Measurements from ENCODE around the gene NIPAL3. TPM values are rescaled to one million over a fixed set of nuclear protein-coding genes. Genes with fewer than 3 reads are reported as not detected.

The NIPAL3 gene
- total RNA-seq, 4 donors from 2014 or later: 34.8 to 55.8 (median 46.8) TPM

DNA sequence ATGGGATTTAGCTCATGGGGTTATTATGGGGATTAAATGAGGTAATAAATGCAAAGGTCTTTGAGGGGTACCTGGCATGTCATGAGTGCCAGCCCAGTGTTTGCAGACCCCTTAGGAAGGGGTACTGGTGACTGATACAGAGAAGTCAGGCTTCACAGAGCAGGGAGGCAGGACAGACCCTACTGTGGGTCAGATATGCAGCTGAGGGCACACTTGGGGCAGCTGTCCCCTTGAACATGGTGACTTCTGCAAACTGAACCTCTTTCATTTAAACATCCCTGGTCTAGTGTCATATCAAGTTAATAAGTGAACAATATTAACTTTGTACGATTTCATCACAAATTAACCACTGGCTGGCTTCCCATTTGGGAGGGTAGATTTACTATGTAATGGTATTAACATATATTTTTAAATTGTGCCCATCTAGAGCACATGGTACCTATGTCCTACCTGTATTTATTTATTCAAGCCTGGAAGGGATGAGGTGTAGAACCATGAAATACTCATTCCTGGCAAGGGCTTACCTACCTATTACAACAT is 27.9 kb upstream of the NIPAL3 start:
- TF ChIP-seq CTCF (IDR thresholded peaks at IDR 0.05): no peak
- intact Hi-C loops (cut with DNase I; ENCODE audit: low total_unique reads): no loop called here
- H3K36me3 ChIP-seq: no peaks in the 10 kb centered on the region
- in situ Hi-C loops (cut with MboI; ENCODE audit: low pct_ligation_motif_present in 1 of 4, low pct_unique_long_range_greater_than_20kb in 1 of 4, low sequenced_read_pairs in 3 of 4): loop anchor here in 2 of 4 donors (5.0 to 25.0 kb wide), 2 partner anchors 185 to 325 kb away; no protein-coding TSS in a partner anchor
- DNase-seq: no peak
- H3K4me1 ChIP-seq: peaks cover 7 to 37% (median 10%) of the 10 kb centered on the region in 4 donors
- no peak overlapping the region for H3K4me3 ChIP-seq
- H3K27ac ChIP-seq: no peak overlapping the region
- H3K9me3 ChIP-seq: no peaks in the 10 kb centered on the region
- H3K27me3 ChIP-seq: no peaks in the 10 kb centered on the region
- 33 to 47% methylated on average over 1 of the region's 1 CpG for WGBS, 2 donors (ENCODE audit: low coverage in 1 of 2)

- Histone ChIP-seq H3K9me3 (no peaks in the 10 kb centered on the region), H3K27me3 (no peaks in the 10 kb centered on the region), H3K4me1 (peaks cover 7 to 41% (median 10%) of the 10 kb centered on the region in 4 donors), H3K27ac (no peak overlapping the region), H3K36me3 (no peaks in the 10 kb centered on the region), H3K4me3 (no peak overlapping the region)
- TF ChIP-seq POLR2AphosphoS5 (IDR thresholded peaks at IDR 0.05) (no peak), CTCF (IDR thresholded peaks at IDR 0.05) (no peak), EP300 (IDR thresholded peaks at IDR 0.05; ENCODE audit: low read depth) (no peak), POLR2A (IDR thresholded peaks at IDR 0.05) (no peak)
- WGBS, 2 donors (ENCODE audit: low coverage in 1 of 2): 92 to 93% methylated on average over 8 of the region's 8 CpGs
- intact Hi-C loops (cut with DNase I; ENCODE audit: low total_unique reads) (no loop called here), in situ Hi-C loops (cut with MboI; ENCODE audit: low pct_ligation_motif_present in 1 of 4, low pct_unique_long_range_greater_than_20kb in 1 of 4, low sequenced_read_pairs in 3 of 4) (loop anchor here in 2 of 4 donors (5.0 to 25.0 kb wide), 2 partner anchors 186 to 326 kb away; no protein-coding TSS in a partner anchor)
- DNase-seq: no peak
Measured at GRCh38 chr1:24388331-24388885, 27.2 kb upstream of the NIPAL3 start.

DNA sequence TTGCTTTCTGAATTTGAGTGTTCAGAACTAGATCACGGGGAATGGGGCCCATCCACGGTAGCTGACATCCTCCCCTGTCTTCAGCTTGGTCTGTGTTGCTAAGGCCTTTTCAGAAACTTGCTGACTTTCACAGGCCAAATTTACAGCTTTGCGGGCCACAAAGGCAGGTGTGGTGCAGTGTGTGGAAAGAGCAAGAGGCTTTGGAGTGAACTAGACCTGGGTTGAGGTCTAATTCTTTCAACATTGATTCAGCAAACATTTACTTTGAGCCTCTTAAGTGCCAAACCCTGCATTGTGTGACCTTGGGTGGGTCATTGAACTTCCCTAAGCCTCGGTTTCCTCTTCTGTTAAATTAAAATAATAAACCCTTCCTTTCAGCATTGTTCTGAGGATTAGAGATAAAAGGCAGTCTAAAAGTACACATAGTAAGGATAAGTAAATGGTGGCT is 26.3 kb upstream of the NIPAL3 start:
- in situ Hi-C loops (cut with MboI; ENCODE audit: low pct_ligation_motif_present in 1 of 4, low pct_unique_long_range_greater_than_20kb in 1 of 4, low sequenced_read_pairs in 3 of 4) (loop anchor here in 2 of 4 donors (5.0 to 25.0 kb wide), 2 partner anchors 187 to 327 kb away; no protein-coding TSS in a partner anchor), intact Hi-C loops (cut with DNase I; ENCODE audit: low total_unique reads) (no loop called here)
- Histone ChIP-seq H3K4me3 (no peak overlapping the region), H3K27ac (peak overlapping the region in 1 of 4 donors; percentile 23), H3K9me3 (no peaks in the 10 kb centered on the region), H3K36me3 (no peaks in the 10 kb centered on the region), H3K4me1 (peaks cover 7 to 49% (median 10%) of the 10 kb centered on the region in 4 donors), H3K27me3 (no peaks in the 10 kb centered on the region)
- DNase-seq: peak; percentile 29
- TF ChIP-seq POLR2A (IDR thresholded peaks at IDR 0.05): no peak
- no peak for TF ChIP-seq EP300 (IDR thresholded peaks at IDR 0.05; ENCODE audit: low read depth)
- TF ChIP-seq POLR2AphosphoS5 (IDR thresholded peaks at IDR 0.05): no peak
- no peak for TF ChIP-seq CTCF (IDR thresholded peaks at IDR 0.05)
- 48 to 60% methylated on average over 3 to 4 of the region's 4 CpGs for WGBS, 2 donors (ENCODE audit: low coverage in 1 of 2)

DNA sequence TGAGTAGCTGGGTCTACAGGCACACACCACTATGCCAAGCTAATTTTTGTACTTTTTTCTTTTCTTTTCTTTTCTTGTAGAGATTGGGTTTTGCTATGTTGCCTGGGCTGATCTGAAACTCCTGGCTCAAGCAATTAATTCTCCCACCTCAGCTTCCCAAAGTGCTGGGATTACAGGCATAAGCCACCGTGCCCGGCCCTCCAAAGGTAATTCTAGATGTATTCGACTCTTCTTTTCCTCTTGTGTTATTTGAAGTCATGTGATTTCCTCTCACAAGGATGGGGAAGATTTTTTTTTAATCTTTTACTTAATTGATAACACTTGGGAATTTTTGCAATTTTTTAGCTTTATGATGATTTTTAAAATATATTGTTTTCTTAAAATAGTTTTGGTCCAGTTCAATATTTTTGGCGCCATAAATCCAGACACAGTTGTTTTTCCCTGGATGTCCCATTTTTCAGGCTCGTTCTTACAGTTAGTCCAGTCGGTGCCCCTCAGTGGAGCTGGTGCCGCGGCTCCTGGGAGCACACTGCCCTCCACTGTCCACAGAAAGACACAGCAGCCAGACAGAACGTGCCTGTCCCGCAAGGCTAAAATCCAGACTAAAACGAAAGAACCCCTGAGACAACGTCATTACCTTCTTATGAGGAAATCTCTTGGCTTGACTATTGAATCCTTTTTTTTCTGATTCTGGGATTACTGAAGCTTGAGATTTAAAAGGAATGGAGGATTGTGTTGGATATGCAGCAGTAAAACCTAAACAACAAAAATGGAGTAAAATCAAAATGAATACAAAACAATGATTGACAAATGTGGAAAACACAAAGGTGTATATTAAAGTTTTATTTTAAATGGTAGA is 24.4 kb upstream of the NIPAL3 start:
- TF ChIP-seq POLR2A (IDR thresholded peaks at IDR 0.05): no peak
- TF ChIP-seq CTCF (IDR thresholded peaks at IDR 0.05): peak; percentile 89 to 98 (median 90)
- no peak for TF ChIP-seq EP300 (IDR thresholded peaks at IDR 0.05; ENCODE audit: low read depth)
- peak in 2 of 3 donors; percentile 12 to 19 for TF ChIP-seq POLR2AphosphoS5 (IDR thresholded peaks at IDR 0.05)
- no peaks in the 10 kb centered on the region for H3K9me3 ChIP-seq
- H3K4me1 ChIP-seq: peaks cover 7 to 41% (median 10%) of the 10 kb centered on the region in 4 donors
- H3K27ac ChIP-seq: peak overlapping the region; percentile 82 to 87 (median 84)
- WGBS, 2 donors (ENCODE audit: low coverage in 1 of 2): 14 to 32% methylated on average over 3 to 12 of the region's 12 CpGs
- DNase-seq: peak; percentile 81
- in situ Hi-C loops (cut with MboI; ENCODE audit: low pct_ligation_motif_present in 1 of 4, low pct_unique_long_range_greater_than_20kb in 1 of 4, low sequenced_read_pairs in 3 of 4): loop anchor here (5.0 to 25.0 kb wide), 4 partner anchors 189 to 329 kb away; no protein-coding TSS in a partner anchor
- intact Hi-C loops (cut with DNase I; ENCODE audit: low total_unique reads): no loop called here
- peak overlapping the region in 1 of 4 donors; percentile 23 for H3K4me3 ChIP-seq
- no peaks in the 10 kb centered on the region for H3K36me3 ChIP-seq
- H3K27me3 ChIP-seq: no peaks in the 10 kb centered on the region
